K562 (cell line): ENCODE results near the gene MOB3B.

ENCODE experiments used
- ATF7 ChIP-seq: fragments of 450-650 bp; IDR thresholded peaks from 2 replicates; pipeline ENCODE4 v1.7.1; 2014; ENCODE audit warnings: mild to moderate bottlenecking, moderate library complexity
- BMI1 ChIP-seq: fragments of 150-350 bp; IDR thresholded peaks from 2 replicates; pipeline ENCODE4 v1.6.1; 2014; ENCODE audit warnings: low read length
- MAFF ChIP-seq: IDR thresholded peaks from 2 replicates; pipeline ENCODE4 v1.6.1; 2012; ENCODE audit warnings: low read length, improper control_type of control experiment
- POLR2A ChIP-seq: fragments of 450-650 bp; conservative IDR thresholded peaks from 2 replicates; pipeline ENCODE4 v1.6.1; 2016
- SP1 ChIP-seq: sonication (generic); formaldehyde crosslinking; IDR thresholded peaks from 2 replicates; pipeline ENCODE4 v1.8.1; 2022; ENCODE audit warnings: mild to moderate bottlenecking, missing genetic modification reagents
- STAT5B ChIP-seq: fragments of 250-450 bp; sonication (Bioruptor Pico); IDR thresholded peaks from 2 replicates; pipeline ENCODE4 v1.8.0; 2021; ENCODE audit warnings: mild to moderate bottlenecking, inconsistent platforms
- TEAD1 ChIP-seq, 2 experiments: fragments of 450-650 bp in 1 of 2; sonication (generic) in 1 of 2; formaldehyde crosslinking; IDR thresholded peaks; 2 replicates each; pipeline versions ENCODE4 v1.4.0 to v1.8.0; 2020 to 2022; ENCODE audit warnings: mild to moderate bottlenecking in 2 of 2, missing genetic modification reagents in 1 of 2
- YY1 ChIP-seq, 3 experiments: IDR thresholded peaks; 2 replicates each; pipeline ENCODE4 v1.6.1; 2011; ENCODE audit warnings: low read length in 2 of 3, mild to moderate bottlenecking in 2 of 3, moderate library complexity in 2 of 3, borderline replicate concordance in 1 of 3, control low read depth in 1 of 3, low read depth in 1 of 3; ENCODE audit not compliant: insufficient read depth in 3 of 3, insufficient replicate concordance in 2 of 3, control insufficient read depth in 1 of 3, insufficient read length in 1 of 3; ENCODE audit errors: extremely low read depth in 1 of 3
- TF ChIP-seq, protein P1 (sequence below), 3 experiments: IDR thresholded peaks in 2 of 3; conservative IDR thresholded peaks in 1 of 3; 2 replicates each; pipeline ENCODE4 v1.5.1; 2011 to 2012; ENCODE audit warnings: low read length in 3 of 3, mild to moderate bottlenecking in 3 of 3, control low read depth in 2 of 3, improper control_type of control experiment in 1 of 3, inconsistent platforms in 1 of 3, low read depth in 1 of 3, mixed read lengths in 1 of 3, moderate library complexity in 1 of 3; ENCODE audit not compliant: insufficient read depth in 2 of 3

- TF ChIP-seq, protein P1, sequence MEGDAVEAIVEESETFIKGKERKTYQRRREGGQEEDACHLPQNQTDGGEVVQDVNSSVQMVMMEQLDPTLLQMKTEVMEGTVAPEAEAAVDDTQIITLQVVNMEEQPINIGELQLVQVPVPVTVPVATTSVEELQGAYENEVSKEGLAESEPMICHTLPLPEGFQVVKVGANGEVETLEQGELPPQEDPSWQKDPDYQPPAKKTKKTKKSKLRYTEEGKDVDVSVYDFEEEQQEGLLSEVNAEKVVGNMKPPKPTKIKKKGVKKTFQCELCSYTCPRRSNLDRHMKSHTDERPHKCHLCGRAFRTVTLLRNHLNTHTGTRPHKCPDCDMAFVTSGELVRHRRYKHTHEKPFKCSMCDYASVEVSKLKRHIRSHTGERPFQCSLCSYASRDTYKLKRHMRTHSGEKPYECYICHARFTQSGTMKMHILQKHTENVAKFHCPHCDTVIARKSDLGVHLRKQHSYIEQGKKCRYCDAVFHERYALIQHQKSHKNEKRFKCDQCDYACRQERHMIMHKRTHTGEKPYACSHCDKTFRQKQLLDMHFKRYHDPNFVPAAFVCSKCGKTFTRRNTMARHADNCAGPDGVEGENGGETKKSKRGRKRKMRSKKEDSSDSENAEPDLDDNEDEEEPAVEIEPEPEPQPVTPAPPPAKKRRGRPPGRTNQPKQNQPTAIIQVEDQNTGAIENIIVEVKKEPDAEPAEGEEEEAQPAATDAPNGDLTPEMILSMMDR (IDR thresholded peaks at IDR 0.05 in 2 of 3, conservative IDR thresholded peaks at IDR 0.05 in 1 of 3; ENCODE audit: insufficient read depth in 2 of 3, low read depth in 1 of 3, low read length in 3 of 3), result no peak
- TF ChIP-seq STAT5B (CRISPR knock-in tag), result no peak
- no peak for TF ChIP-seq YY1 (IDR thresholded peaks at IDR 0.05; ENCODE audit: borderline replicate concordance in 1 of 3, control insufficient read depth in 1 of 3, extremely low read depth in 1 of 3, insufficient read depth in 3 of 3, insufficient read length in 1 of 3, insufficient replicate concordance in 2 of 3, low read depth in 1 of 3, low read length in 2 of 3)
- no peak for TF ChIP-seq BMI1
- no peak for TF ChIP-seq MAFF
- no peak for TF ChIP-seq TEAD1 (CRISPR knock-in tag; IDR thresholded peaks at IDR 0.05)
- no peak for TF ChIP-seq SP1 (CRISPR knock-in tag)
- TF ChIP-seq POLR2A, result no peak
- no peak for TF ChIP-seq ATF7
These were observed 87.2 kb downstream of the MOB3B start for GRCh38 chr9:27442464-27442863.
